SU-DHL-6 (cell line): Measurements from ENCODE around the gene KAT6B.

Experiments used
- EZH2phosphoT487 ChIP-seq: fragments of 200-600 bp; sonication (generic), shearing (Covaris generic); conservative IDR thresholded peaks from 2 replicates; pipeline ENCODE4 v1.6.1; 2018; ENCODE audit warnings: mild to moderate bottlenecking, antibody characterized with exemption, low read length, moderate library complexity, mixed read lengths
- TF ChIP-seq, protein P1 (sequence below): fragments of 200-600 bp; sonication (generic); IDR thresholded peaks from one replicate; pipeline ENCODE4 v1.5.1; 2017; ENCODE audit warnings: antibody characterized with exemption, mild to moderate bottlenecking, low read length, moderate library complexity; ENCODE audit not compliant: insufficient read depth, poor library complexity, severe bottlenecking

DNA sequence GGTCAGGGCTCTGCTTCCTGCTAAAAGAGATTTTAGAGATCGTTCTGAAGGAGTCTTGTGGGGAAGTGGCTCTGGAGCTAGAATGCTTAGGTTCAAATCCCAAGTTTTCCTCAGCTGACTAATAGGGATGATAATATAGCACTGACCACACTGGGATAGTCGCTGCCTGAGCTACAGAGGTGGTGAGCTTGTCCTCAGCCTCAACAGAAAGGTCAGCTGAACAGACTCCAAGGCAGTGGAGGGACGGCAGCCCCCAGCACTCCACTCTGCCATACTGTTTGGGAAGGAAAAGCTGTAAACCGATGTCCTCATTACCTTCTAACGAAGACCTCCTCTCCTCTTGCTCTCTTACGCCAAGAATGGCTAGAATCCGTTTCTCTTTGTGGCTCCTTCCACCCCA is 36.2 kb downstream of the KAT6B start:
- TF ChIP-seq, protein P1, sequence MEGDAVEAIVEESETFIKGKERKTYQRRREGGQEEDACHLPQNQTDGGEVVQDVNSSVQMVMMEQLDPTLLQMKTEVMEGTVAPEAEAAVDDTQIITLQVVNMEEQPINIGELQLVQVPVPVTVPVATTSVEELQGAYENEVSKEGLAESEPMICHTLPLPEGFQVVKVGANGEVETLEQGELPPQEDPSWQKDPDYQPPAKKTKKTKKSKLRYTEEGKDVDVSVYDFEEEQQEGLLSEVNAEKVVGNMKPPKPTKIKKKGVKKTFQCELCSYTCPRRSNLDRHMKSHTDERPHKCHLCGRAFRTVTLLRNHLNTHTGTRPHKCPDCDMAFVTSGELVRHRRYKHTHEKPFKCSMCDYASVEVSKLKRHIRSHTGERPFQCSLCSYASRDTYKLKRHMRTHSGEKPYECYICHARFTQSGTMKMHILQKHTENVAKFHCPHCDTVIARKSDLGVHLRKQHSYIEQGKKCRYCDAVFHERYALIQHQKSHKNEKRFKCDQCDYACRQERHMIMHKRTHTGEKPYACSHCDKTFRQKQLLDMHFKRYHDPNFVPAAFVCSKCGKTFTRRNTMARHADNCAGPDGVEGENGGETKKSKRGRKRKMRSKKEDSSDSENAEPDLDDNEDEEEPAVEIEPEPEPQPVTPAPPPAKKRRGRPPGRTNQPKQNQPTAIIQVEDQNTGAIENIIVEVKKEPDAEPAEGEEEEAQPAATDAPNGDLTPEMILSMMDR: no peak
- TF ChIP-seq EZH2phosphoT487: no peak
